Activated CD8-positive, alpha-beta memory T cell treated with anti-CD3 and anti-CD28 coated beads, Interleukin-2, amount 50 U/mL, for 1 hour (primary cell): Measurements from ENCODE around the gene WDR26.
A peak's percentile ranks its signal among the peaks of the same experiment; 100 is the strongest.
"Not testable (repeated sequence)": the region's sequence is repeated elsewhere in the genome, so short reads cannot be mapped to it uniquely, and the experiment has no call there.

Source experiments
- DNase-seq: peaks from one replicate; pipeline ENCODE4 v3.0.0-alpha.2; 2020; ENCODE audit errors: extremely low read depth

WDR26 gene

DNA sequence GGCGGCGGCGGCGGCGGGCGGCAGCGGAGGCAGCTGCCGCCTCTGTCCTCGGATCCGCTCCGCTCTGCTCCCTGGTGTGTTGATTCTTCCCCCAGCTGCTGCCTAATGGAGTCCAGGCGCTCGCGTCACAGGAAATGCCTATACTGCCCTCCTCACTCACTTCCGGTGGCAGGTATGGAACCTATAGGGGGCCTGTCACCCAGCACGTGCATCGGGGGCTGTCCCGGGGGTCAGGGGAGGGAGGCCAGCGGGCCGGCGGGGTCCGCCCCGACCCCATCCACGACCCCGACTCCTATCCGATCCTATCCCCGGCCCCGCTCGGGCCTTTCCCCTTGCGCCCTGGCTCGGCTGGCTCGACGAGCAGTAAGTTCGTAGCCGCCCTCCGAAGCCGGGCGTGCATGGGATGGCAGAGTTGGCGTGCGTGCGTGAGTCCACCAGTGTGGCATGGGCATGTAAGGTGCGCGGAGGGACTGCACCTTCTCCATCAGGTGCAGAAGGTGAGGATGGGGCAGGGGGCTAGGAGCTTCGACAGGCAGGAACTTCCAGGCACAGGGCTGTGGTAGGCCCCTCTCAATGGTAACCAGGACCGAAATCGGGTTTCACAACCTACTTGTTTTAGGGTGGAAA lies at the start of gene WDR26:
WDR26 (minus strand) TSS at position 107 of the 627 bp plus-strand sequence.
- peak; percentile 61 for DNase-seq

DNA sequence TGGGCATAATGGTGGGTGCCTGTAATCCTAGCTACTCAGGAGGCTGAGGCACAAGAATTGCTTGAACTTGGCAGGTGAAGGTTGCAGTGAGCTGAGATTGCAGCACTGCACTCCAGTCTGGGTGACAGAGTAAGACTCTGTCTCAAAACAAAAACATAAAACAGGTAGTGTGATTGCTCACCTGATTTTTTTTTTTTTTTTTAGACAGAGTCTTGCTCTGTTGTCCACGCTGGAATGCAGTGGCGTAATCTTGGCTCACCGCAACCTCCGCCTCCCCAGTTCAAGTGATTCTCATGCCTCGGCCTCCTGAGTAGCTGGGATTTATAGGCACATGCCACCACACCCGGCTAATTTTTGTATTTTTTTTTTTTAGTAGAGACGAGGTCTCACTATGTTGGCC lies 48.6 kb upstream of the WDR26 start:
- DNase-seq, result not testable (repeated sequence)

- no peak for DNase-seq
These were observed 48.0 kb upstream of the WDR26 start for GRCh38 chr1:224482619-224483018.

DNA sequence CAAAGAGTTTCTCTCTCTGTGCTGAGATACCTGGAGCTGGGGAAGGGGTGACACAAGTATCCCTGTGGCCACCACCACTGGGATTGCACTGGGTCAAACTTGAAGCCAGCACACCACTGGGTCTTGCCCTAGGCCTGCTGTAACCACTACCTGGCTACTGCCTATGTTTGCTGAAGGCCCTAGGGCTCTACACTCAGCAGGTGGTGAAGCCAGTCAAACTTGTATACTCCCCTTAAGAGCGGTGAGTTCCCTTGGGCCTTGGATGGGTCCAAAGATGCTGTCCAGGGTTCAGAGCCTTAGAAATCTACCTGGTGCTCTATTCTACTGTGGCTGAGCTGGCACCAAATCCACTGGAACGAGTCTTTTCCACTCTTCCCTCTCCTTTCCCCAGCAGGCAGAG lies 47.0 kb upstream of the WDR26 start:
- no peak for DNase-seq

DNA sequence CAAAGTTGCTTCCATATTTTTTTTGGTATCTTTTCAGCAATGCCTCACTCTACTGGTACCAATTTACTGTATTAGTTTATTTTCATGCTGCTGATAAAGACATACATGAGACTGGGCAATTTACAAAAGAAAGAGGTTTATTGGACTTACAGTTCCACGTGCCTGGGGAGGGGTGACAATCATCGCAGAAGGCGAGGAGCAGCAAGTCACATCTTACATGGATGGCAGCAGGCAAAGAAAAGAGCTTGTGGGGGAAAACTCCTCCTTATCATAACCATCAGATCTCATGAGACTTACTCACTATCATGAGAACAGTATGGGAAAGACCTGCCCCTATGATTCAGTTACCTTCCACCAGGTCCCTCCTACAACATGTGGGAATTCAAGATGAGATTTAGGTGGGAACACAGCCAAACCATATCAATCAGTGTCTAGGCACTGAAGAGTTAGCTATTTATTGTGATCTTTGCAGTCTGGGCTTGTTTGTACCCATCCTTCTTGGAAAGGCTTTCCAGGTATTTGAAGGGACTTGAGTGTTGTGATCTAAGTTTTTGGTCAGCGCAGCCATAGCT lies 46.4 kb upstream of the WDR26 start:
- DNase-seq, result not testable (repeated sequence)

GRCh38 chr1:224480200-224480599 lies 45.6 kb upstream of the WDR26 start:
- not testable (repeated sequence) for DNase-seq

DNA sequence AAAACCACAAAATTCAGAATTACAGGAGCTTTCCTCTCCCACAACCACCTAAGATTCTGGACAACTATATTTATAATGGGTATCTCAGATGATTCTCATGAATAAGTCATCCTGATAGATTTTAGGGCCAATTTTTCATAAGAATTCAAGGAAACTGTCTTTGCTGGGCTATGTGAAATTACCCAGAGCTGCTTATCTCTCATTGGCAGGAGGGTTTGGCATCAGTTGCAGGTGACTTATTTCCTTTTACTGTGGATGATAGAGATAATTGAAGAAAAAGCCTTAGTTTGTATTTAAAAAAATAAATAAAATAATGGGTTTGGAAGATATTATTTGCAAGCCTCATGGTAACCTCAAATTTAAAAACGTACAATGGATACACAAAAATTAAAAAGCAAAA lies 38.2 kb upstream of the WDR26 start:
- no peak for DNase-seq

GRCh38 chr1:224466154-224466553 lies 31.6 kb upstream of the WDR26 start:
- no peak for DNase-seq

DNA sequence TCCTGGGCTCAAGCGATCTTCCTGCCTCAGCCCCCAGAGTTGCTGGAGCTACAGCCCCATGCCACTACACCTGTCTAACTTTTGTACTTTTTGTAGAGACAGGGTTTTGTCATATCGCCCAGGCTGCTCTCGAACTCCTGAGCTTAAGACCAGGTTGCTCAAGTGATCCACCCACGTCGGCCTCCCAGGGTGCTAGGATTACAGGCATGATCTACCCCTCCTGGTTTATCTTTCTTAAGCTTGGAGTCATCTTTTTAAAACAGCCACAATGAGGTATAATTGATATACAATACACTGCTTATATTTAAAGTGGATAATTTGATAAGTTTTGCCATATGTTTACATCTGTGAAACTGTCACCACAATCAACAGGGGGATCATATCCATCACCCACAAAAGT lies 25.4 kb upstream of the WDR26 start:
- no peak for DNase-seq

GRCh38 chr1:224458996-224459395 lies 24.4 kb upstream of the WDR26 start:
- no peak for DNase-seq

DNA sequence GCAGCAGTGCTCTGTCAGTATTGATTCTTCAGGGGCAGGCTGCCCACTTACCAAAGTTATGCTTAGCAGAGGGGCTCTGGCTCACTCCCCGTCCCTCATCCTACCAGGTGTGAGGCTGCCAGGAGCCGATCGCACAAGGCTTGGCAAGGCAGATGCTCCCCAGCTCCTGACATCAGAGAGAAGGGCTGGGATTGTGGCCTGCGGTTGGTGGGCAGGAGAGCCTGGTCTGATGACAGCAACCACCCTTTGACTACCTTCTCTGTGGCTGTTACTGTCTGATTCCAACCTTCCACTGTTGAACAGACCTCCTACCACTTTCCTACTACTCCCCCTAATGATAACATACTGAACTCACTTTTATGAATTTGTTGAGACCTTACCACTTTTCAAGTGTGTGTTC lies 23.7 kb upstream of the WDR26 start:
- DNase-seq, result no peak

DNA sequence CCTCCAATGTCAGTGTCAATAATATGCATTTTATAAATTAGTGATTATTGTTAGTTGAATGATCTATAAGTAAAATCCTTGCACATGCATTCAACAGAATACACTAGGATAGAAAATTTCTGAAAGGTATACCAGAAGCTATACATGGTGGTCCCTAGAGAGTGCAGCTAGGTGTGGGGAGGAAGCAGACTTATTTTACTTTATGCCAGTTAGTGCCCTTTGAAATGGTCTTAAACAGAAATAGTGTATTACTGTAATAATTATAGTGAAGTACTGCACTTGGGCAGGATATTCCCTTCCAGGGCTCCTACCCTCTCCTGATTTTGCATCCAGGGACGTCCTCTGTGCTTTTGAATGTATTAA lies 23.2 kb upstream of the WDR26 start:
- no peak for DNase-seq

DNA sequence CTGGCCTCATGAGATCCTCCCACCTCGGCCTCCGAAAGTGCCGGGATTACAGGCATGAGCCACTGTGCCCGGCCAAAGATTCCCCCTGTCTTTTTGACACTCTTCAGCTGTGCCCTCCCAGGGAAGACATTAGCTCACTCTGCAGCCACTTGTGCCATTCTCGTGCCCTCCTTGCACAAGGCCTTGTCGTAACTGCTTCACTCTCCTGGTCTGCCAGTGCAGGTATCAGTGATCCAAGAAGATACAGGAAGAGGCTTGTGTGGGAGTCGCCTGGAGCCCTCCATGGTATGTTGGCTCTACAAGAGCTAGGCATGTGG lies 22.0 kb upstream of the WDR26 start:
- no peak for DNase-seq

GRCh38 chr1:224454402-224455055 lies 19.9 kb upstream of the WDR26 start:
- DNase-seq, result no peak

- DNase-seq, result no peak
These were observed 16.2 kb upstream of the WDR26 start for GRCh38 chr1:224450561-224451350.

DNA sequence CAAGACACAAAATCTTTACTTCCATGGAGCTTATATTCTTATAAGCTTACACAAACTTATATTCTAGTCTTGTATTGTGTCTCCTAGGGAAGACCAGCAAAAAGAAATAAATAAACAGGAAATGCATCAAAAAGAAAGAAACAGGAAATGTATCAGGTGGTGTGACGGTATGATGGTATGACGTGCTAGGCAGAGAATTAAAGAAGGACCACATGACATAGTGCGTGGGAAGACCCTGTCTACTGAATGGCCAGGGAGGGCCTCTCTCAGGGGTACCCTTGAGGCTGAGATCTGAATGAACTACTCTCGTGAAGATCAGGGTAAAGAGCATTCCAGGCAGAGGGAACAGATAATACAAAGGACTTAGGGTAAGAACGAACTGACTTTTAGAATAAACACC lies 15.6 kb upstream of the WDR26 start:
- DNase-seq, result no peak

DNA sequence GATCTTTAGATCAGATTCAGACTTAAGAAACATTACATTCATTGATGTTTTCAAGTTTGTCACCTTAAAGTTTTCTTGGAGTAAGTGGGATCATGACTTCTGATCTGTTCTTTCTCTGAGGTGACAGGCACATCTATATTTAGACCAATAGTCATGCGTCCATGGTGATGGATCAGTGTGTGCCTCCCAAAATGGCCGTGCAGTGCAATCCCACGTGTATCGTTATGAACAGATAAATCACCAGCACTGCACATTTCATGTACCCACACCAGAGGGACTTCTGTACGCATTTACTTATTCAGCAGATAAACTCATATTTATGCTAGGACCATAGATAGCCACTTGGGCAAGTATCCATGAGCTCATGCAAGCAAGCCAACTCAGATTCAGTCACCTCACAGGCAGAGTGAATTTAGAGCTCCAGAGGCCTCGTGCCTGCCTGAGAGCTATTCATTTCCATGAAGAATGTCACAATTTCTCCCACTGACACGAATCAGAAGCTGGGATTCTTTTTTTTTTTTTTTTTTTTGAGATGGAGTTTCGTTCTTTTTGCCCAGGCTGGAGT lies 13.9 kb upstream of the WDR26 start:
- no peak for DNase-seq

DNA sequence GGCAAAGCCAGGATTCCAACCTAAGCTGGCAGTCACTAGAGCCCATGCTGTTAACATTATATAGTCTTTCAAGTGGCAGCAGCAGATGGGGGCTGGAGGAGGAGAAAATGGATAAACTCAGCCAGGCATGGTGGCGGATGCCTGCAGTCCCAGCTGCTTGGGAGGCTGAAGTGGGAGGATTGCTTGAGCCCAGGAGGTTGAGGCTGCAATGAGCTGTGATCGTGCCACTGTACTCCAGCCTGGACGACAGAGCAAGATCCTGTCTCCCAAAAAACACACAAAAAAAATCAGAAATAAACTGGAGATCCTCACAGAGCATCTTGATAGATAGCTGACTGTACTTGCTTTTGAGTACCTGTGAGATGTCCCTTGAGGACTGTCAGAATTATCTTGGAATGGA lies 13.4 kb upstream of the WDR26 start:
- DNase-seq, result no peak

DNA sequence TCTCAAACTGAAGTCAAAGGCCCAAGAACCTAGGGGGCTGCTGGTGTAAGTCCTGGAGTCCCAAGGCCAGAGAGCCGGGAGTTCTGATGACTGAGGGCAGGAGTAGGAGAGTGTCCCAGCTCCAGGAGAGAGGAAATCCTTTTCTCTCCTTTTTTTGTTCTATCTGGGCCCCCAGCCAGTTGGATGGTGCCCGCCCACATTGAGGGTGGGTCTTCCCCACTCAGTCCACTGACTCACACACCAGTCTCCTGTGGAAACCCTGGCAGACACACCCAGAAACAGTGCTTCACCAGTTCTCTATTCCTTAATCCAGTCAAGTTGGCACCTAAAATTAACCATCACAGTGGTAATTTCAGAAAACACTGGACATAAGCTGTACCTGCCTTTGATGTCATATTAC lies 12.7 kb upstream of the WDR26 start:
- no peak for DNase-seq

DNA sequence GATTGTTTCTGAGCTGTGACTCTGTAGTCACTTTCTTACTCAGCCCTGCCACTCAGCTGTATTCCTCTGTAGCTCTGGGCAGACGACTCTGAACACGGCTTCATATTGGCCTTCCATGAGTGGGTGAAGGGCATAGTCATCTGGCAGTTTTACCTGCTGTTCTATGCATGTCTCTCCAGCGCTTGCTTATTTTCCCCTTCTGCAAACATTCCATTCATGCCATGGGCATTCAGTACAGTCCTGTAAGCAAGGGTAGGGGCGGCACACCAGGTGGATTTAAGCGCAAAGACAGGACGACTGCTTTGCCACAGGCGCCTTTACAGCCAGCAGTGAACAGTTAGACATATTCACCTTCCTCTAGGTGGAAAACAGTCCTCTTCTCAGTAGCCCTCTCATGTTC lies 4.4 kb upstream of the WDR26 start:
- no peak for DNase-seq

GRCh38 chr1:224435999-224436398 lies 1.4 kb upstream of the WDR26 start:
- no peak for DNase-seq

GRCh38 chr1:224435318-224435763 lies 744 bp upstream of the WDR26 start:
- DNase-seq, result no peak
